ENCODE results near the gene GLI2.

DNA sequence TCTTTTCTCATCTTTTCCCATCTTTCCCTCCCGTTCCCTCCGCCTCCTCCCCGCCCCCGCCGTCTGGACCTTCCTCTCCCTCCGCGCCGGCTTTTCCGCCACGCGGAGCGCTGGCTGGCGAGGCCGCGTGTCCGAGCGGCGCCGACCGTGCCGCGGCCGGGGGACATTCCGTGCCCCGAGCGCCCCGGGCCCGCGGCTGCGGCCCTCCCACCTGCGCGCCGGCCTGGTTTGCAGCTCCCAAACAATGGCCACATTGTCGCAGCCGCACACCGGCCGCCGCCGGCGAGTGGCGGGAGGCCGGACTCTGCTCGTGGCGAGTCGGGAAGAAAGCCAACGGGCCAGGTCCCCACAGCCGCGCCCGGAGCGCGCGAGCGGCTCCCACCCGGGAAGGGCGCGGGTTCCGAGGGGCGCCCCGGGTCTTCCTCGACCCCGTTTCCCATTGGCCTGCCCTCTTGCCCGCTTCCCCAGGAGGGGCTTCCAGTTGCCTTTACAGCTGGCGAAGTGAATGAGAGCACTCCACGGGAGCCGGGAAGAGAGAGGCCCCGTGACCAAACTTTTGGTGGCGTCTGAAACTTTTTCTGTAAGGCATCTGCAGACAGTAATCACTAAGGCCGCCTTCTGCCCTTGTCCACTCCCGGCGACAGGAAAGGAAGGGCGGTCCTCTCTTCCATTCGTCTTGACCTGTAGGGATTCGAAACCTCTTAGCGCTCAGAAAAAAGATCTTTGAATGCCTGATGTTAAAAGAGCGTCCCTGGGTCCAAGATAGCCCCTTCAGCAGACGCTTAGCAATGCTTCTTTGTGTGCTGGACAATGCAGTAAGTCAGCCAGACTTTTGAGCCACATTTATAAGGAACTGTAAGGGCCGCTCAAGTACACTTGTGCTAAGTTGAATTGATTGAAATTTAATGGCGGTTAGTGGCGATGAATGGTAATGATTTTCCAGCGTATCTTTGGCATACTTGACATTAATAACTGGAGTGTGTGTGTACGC is 6.2 kb downstream of the GLI2 start:
- TF ChIP-seq, protein P1, sequence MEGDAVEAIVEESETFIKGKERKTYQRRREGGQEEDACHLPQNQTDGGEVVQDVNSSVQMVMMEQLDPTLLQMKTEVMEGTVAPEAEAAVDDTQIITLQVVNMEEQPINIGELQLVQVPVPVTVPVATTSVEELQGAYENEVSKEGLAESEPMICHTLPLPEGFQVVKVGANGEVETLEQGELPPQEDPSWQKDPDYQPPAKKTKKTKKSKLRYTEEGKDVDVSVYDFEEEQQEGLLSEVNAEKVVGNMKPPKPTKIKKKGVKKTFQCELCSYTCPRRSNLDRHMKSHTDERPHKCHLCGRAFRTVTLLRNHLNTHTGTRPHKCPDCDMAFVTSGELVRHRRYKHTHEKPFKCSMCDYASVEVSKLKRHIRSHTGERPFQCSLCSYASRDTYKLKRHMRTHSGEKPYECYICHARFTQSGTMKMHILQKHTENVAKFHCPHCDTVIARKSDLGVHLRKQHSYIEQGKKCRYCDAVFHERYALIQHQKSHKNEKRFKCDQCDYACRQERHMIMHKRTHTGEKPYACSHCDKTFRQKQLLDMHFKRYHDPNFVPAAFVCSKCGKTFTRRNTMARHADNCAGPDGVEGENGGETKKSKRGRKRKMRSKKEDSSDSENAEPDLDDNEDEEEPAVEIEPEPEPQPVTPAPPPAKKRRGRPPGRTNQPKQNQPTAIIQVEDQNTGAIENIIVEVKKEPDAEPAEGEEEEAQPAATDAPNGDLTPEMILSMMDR (IDR thresholded peaks at IDR 0.05) = no peak
- no peak for TF ChIP-seq EZH2 (IDR thresholded peaks at IDR 0.05; ENCODE audit: borderline replicate concordance, insufficient read depth, low read depth, low read length, poor library complexity, severe bottlenecking)

All from B cell (primary cell).